ENCODE results near the gene ABAT. TPM values are rescaled to one million over a fixed set of nuclear protein-coding genes. Genes with fewer than 3 reads are reported as not detected.
"Not testable (repeated sequence)": the region's sequence is repeated elsewhere in the genome, so short reads cannot be mapped to it uniquely, and the experiment has no call there.

The ABAT gene
- total and polyA plus RNA-seq, 2 donors: 9.0 to 12.3 TPM

DNA sequence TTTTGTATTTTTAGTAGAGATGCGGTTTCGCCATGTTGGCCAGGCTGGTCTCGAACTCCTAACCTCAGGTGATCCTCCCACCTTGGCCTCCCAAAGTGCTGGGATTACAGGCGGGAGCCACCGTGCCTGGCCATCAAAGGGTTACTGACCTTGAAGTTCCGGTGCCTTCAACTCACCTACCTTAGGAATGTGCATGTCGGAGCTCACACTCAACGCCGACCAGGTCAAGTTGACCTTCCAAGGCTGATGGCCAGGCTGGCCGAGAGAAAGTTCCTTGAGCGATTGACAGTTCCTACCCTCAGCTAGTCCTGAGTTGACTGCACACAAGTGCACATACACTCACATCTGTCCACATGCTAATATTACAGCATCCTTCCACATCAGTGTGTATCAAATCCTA is 111.9 kb downstream of the ABAT start:
- not testable (repeated sequence) for H3K4me3 ChIP-seq (ENCODE audit: low read depth, low read length); H3K36me3 ChIP-seq (ENCODE audit: insufficient read depth); DNase-seq (ENCODE audit: extremely low spot score); H3K27ac ChIP-seq (ENCODE audit: low read depth); H3K4me1 ChIP-seq (ENCODE audit: insufficient read depth)
- WGBS: 83% methylated on average over 11 of the region's 11 CpGs

DNA sequence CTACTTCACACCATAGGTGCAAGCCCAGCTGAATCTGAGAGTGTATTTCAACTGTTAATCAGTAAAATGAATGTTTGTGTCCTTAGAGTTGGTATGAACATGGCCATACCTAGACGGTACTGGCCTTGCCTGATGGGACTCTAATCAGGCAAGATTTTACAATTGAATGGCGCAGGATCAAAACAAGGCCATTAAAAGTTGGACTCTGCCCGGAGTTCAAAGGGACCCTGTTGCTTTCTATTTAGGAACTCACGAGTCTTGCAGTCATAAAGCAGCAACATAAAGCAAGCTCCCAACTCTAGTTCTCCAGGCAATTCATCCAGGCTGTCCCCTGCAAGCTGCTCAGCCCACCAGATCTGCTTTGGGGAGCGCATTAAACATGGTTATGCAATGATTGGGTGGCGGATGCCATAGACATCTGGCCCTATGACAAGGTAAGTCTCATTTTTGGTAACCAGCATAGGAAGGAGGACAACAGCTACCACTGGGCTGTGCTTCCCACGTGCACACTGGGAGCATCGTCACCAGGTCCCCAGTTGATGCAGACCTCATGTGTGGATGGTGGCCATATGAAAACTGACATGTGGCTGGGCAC is 114.3 kb downstream of the ABAT start:
- no peak for DNase-seq (ENCODE audit: extremely low spot score)
- WGBS: 66% methylated on average over 8 of the region's 8 CpGs

DNA sequence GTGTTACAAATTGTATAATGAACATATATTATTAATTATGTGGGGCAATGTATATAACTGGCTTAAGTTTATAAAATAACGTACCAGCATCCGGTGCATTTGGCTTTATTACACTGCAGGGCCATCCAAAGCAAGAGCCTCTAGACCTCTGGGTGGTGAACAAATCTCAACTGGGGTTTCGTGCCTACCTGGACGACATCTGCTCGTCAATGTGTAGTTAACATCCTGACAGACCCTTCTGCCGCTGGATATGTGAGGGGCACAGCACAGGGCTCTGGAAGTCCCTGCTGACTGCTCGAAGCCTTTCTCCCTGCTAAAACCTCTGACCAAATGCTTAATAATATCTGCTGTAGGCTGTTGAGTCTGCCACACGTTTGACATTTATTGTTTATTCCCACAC is 120.7 kb downstream of the ABAT start:
- H3K36me3 ChIP-seq (ENCODE audit: insufficient read depth): no peaks in the 10 kb centered on the region
- H3K4me1 ChIP-seq (ENCODE audit: insufficient read depth): no peaks in the 10 kb centered on the region
- H3K4me3 ChIP-seq (ENCODE audit: low read depth, low read length): no peak overlapping the region
- 89% methylated on average over 8 of the region's 8 CpGs for WGBS
- DNase-seq (ENCODE audit: extremely low spot score): no peak
- H3K27ac ChIP-seq (ENCODE audit: low read depth): no peak overlapping the region

More for the DNA sequence above, 114.3 kb downstream of the ABAT start:
- H3K4me3 ChIP-seq (ENCODE audit: low read depth, low read length): no peak overlapping the region
- no peaks in the 10 kb centered on the region for H3K36me3 ChIP-seq (ENCODE audit: insufficient read depth)
- no peak overlapping the region for H3K27ac ChIP-seq (ENCODE audit: low read depth)
- H3K4me1 ChIP-seq (ENCODE audit: insufficient read depth): no peaks in the 10 kb centered on the region

DNA sequence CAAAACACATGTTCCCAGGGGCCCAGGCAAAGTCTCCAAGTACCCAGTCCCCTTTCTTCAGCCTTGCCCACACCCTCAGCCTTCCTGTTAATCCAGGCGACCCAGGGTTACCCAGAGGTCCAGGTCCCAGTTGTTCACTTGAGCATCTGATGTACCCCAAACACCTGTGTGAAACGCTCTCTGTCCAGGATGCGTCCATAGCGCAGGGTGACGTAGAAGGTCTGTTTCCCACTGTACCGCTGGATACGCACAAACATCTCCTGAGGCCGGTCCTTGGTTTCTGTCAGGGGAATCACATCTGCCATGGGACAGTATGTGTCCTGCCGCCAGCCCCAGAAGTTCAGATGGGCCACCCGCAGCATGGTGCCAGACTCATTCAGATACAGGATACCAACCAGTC is 121.4 kb downstream of the ABAT start:
- no peak overlapping the region for H3K27ac ChIP-seq (ENCODE audit: low read depth)
- no peak for DNase-seq (ENCODE audit: extremely low spot score)
- H3K36me3 ChIP-seq (ENCODE audit: insufficient read depth): no peaks in the 10 kb centered on the region
- no peak overlapping the region for H3K4me3 ChIP-seq (ENCODE audit: low read depth, low read length)
- no peaks in the 10 kb centered on the region for H3K4me1 ChIP-seq (ENCODE audit: insufficient read depth)
- WGBS: 95% methylated on average over 10 of the region's 10 CpGs

DNA sequence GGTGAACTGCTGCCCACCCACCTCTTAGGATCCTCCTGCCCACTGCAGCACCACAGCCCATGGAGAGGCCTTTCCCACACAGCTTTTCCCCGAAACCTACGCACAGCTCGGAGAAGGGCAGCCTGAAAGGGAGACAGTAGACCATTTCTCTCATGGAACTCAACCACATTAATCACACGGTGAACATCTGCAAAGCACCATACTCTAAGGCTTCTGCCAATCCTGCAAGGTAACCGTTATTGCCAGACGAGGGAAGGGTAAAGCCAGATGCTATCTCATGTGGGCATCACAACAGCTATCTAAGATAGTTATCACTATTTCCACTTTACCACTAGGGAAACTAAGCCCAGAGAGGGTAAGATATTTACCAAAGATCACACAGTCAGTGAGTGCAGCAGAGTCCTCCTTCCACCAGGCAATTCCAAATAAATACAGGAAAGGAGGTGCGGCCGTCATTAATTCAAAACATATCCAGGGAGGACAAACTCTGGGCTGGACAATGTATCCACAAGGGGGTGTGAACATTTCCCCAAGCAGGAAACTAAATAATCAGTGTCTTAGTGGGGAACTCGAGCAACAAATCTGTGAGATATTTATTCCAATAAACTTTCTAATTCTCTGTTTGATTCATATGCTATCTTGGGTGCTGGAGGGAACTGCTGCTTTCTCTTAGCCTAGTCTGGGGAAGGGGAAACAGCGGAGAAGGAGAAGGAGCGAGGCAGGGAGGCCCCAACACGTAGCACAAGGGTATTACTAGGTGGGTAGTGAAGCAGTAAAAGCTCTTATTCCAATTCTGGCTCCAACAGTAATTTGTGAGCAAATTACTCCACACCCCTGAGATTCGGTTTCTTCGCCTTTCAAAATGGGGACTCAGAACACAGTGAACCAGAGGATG is 122.3 kb downstream of the ABAT start:
- H3K4me3 ChIP-seq (ENCODE audit: low read depth, low read length): peak overlapping the region; percentile 74
- no peaks in the 10 kb centered on the region for H3K36me3 ChIP-seq (ENCODE audit: insufficient read depth)
- WGBS: 41% methylated on average over 14 of the region's 14 CpGs
- DNase-seq (ENCODE audit: extremely low spot score): no peak
- H3K4me1 ChIP-seq (ENCODE audit: insufficient read depth): no peaks in the 10 kb centered on the region
- H3K27ac ChIP-seq (ENCODE audit: low read depth): no peak overlapping the region

DNA sequence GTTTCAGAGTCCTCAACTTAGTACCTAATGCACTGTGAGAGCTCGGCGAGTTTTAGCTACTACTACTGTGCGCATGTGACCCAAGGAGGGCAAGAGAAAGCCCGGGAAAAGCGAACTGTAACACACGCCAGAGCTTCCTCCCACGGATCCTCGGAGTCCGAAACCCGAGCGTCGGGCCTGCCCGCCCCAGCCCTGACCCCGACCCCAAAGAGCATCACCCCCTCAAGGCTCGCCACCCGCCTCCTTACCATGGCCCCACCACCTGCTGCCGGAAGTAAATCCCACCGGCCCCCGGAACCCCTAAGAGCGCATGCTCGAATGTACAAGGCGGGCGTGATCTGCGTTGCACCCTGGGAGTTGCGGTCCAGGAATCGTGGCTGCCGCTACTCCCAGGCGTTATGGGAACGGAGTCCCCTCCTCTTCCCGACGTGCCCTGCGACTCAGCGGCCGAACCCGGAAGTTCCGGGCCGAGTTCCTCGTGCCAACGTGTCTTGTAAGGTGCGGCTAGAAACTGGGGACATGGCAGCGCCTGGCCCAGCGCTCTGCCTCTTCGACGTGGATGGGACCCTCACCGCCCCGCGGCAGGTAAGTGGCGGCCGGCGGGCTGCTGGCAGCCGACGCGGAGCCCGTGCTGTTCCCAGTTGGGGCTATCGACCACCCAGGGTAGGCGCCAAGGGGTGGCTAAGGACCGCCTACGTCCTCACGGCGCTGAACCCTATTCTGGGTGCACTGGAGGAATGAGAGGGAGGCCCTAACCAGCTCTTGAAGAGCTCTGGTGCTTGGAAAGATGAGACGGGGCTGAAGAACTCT is 123.2 kb downstream of the ABAT start, which contains the start of the genes PMM2 and TMEM186:
PMM2 (plus strand) TSS at position 476 of the 810 bp plus-strand sequence; CDS start at position 520, 44 bp downstream.
TMEM186 (minus strand) TSS at position 276 of the 810 bp plus-strand sequence; CDS start at position 251, 25 bp downstream.
- Histone ChIP-seq H3K27ac (ENCODE audit: low read depth) (no peak within 1 kb of the TSS), H3K36me3 (ENCODE audit: insufficient read depth) (no peaks in the 10 kb centered on the region), H3K4me1 (ENCODE audit: insufficient read depth) (no peaks in the 10 kb centered on the region), H3K4me3 (ENCODE audit: low read depth, low read length) (peak within 1 kb of the TSS; percentile 74)
- WGBS: under 1% methylated on average over 61 of the region's 61 CpGs
- peak; percentile 91 for DNase-seq (ENCODE audit: extremely low spot score)

DNA sequence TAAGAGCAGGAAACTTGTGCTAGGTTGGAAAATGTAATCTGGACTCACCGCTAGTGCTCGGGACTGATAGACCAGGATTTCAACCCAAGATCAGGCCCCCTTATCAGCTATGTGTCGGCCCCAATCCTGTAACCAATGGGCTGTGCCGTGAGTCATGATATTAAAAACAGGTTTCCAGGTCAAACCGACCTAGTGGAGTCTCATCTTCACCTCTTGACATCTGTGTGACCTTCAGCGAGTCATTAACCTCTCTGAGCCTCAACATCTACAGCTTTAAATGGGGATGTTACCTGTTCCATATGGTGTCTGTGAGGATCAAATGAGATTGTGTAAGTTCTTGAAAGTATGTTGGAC is 123.7 kb downstream of the ABAT start:
- Histone ChIP-seq H3K4me1 (ENCODE audit: insufficient read depth) (no peaks in the 10 kb centered on the region), H3K36me3 (ENCODE audit: insufficient read depth) (no peaks in the 10 kb centered on the region), H3K27ac (ENCODE audit: low read depth) (no peak overlapping the region), H3K4me3 (ENCODE audit: low read depth, low read length) (peak overlapping the region; percentile 74)
- DNase-seq (ENCODE audit: extremely low spot score): no peak
- WGBS: 1% methylated on average over 6 of the region's 6 CpGs

DNA sequence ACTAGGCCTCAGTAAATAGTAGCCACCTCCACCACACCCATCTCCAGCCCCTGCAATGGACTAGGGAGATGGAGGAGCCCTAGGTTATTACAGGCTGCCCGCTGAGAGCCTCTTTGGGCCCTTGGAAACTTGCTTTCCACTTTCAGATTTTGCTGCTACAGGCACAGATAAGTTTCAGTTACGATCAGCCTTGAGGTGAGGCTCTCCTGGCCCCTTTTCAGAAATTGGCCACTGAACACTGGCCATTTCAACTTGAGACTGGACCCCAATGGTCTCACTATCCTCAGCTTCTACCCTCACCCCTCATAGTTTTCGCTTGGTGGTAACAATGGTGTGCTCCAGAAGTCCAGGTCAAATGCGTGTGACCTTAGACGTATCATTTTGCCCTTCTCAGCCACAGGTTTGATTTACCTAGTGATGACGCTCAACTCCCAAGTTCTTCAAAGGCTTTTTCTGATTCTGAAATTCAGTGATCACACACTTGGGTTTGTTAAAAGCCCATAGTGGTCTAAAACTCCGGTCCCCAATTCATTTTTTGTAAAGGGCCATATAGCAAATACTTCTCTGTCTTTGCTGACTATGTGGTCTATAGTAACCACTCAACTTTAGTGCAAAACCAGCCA is 124.2 kb downstream of the ABAT start:
- Histone ChIP-seq H3K36me3 (ENCODE audit: insufficient read depth) (peaks cover 2% of the 10 kb centered on the region), H3K27ac (ENCODE audit: low read depth) (no peak overlapping the region), H3K4me1 (ENCODE audit: insufficient read depth) (no peaks in the 10 kb centered on the region), H3K4me3 (ENCODE audit: low read depth, low read length) (peak overlapping the region; percentile 74)
- DNase-seq (ENCODE audit: extremely low spot score): no peak
- 61% methylated on average over 7 of the region's 7 CpGs for WGBS

DNA sequence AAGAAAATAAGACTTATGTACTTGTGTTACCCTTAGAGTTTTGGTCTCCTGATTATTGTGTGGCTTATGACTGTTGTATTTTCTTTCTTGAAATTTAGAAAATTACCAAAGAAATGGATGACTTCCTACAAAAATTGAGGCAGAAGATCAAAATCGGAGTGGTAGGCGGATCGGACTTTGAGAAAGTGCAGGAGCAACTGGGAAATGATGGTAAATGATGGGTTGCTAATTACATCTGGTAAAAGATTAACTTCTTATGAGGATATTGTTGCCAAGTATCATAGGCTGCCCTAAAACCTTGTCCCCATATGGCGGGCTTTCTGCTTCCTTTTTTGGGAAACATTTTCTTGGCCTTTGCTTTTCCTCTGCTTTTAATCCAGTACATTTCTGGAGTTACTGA is 127.3 kb downstream of the ABAT start:
- Histone ChIP-seq H3K27ac (ENCODE audit: low read depth) (no peak overlapping the region), H3K4me1 (ENCODE audit: insufficient read depth) (no peaks in the 10 kb centered on the region), H3K4me3 (ENCODE audit: low read depth, low read length) (no peak overlapping the region), H3K36me3 (ENCODE audit: insufficient read depth) (peaks cover 9% of the 10 kb centered on the region)
- no peak for DNase-seq (ENCODE audit: extremely low spot score)
- WGBS: 93% methylated on average over 4 of the region's 4 CpGs

DNA sequence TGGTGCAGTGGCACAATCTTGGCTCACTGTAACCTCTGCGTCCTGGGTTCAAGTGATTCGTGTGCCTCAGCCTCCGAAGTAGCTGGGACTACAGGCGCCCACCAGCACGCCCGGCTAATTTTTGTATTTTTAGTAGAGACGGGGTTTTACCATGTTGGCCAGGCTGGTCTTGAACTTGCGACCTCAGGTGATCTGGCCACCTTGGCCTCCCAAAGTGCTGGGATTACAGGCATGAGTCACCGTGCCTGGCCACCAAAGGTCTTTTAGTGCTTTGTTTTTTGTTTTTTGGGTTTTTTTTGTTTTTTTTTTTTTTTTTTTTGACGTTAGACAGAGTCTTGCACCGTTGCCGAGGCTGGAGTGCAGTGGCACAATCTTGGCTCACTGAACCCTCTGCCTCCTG is 129.3 kb downstream of the ABAT start:
- H3K4me1 ChIP-seq (ENCODE audit: insufficient read depth); H3K4me3 ChIP-seq (ENCODE audit: low read depth, low read length); DNase-seq (ENCODE audit: extremely low spot score); H3K27ac ChIP-seq (ENCODE audit: low read depth): not testable (repeated sequence)
- WGBS: 92% methylated on average over 12 of the region's 12 CpGs
- H3K36me3 ChIP-seq (ENCODE audit: insufficient read depth): peaks cover 11% of the 10 kb centered on the region

DNA sequence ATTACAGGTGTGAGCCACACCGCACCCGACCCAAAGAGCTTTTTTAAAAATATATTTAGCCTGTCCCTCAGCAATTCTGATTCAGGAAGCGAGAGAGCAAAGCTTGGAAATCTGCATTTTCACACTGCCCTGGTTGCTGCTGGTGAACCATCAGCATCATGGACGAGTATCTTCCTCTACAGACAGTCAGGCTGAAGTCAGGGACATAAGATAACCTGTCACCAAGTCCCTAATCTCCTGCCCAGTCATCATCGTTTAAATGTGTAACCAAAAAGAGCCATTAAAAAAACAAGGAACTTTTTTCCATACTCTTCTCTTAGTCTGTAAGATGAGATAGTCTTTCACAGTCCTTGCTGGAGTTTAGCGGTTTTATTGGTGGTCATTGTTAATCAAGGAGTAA is 129.9 kb downstream of the ABAT start:
- no peaks in the 10 kb centered on the region for H3K4me1 ChIP-seq (ENCODE audit: insufficient read depth)
- H3K27ac ChIP-seq (ENCODE audit: low read depth): no peak overlapping the region
- 89% methylated on average over 6 of the region's 6 CpGs for WGBS
- H3K4me3 ChIP-seq (ENCODE audit: low read depth, low read length): no peak overlapping the region
- no peak for DNase-seq (ENCODE audit: extremely low spot score)
- H3K36me3 ChIP-seq (ENCODE audit: insufficient read depth): peaks cover 11% of the 10 kb centered on the region

DNA sequence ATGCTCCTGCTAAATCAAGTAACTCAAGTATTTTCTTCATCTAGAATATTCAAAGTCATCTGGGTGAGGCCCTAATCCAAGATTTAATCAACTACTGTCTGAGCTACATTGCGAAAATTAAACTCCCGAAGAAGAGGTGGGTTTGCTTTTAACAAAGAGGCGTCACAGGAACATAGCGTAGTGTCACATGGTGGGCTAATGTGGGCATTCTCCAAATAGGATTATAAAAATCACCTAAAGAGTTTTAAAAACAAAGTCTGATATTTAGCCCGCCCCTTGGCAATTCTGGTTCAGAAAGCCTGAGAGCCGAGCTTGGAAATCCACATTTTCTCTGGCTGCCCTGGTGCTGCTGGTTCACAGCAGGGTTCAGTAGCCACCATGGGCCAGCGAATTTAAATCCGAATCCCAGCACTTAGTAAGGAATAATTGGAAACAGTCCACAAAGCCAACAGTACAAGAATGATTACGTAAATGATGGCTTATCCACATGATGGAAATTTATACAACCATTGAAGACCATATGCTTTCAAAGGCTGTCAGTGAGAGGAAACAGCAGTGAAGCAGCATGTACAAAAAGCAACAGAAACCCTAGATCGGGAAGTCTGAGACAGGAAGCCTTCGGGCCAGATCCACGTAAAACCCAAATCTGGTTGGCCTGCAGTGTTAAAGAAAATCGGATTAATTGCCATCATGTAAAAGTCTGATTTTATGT is 132.0 kb downstream of the ABAT start:
- Histone ChIP-seq H3K4me3 (ENCODE audit: low read depth, low read length) (no peak overlapping the region), H3K27ac (ENCODE audit: low read depth) (no peak overlapping the region), H3K4me1 (ENCODE audit: insufficient read depth) (no peaks in the 10 kb centered on the region), H3K36me3 (ENCODE audit: insufficient read depth) (peaks cover 11% of the 10 kb centered on the region)
- DNase-seq (ENCODE audit: extremely low spot score): no peak
- WGBS: 85% methylated on average over 13 of the region's 13 CpGs

DNA sequence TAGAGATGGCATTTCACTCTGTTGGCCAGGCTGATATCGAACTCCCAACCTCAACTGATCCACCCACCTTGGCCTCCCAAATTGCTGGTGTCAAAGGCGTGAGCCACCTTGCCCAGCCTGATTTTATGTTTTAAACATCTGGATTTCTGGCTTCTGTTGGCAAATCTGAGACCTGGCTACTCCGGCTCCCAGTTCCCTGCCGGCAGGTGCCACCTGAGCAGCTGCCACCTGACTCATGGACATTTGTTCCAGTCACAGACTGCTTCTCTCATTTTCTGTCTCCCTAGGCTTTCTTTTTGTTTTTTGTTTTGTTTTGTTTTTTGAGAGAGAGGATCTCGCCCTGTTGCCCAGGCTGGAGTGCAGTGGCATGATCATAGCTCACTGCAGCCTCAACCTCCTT is 132.8 kb downstream of the ABAT start:
- DNase-seq (ENCODE audit: extremely low spot score): no peak
- Histone ChIP-seq H3K27ac (ENCODE audit: low read depth) (no peak overlapping the region), H3K4me1 (ENCODE audit: insufficient read depth) (no peaks in the 10 kb centered on the region), H3K36me3 (ENCODE audit: insufficient read depth) (peaks cover 11% of the 10 kb centered on the region), H3K4me3 (ENCODE audit: low read depth, low read length) (no peak overlapping the region)
- 96% methylated on average over 5 of the region's 5 CpGs for WGBS
